ENCODE measurements around the gene SUSD3.

DNA sequence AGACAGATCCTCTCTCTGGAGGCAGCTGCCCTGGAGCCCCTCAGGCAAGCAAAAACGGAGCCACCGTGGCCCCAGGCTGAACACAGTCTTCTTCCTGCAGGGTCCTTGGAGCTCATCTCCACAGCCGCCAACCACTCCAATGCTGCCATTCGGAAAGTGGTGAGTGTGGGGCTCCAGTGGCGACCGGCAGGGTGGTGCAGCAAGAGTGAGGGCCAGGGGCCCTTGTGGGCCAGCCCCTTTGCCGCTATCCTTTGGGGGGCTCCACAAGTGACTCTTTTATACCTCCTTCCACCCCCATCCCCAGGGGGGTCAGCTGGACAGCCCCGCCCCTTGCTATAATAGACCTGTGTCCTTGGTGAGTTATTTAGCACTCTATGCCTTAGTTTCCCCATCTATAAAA is 47.4 kb upstream of the SUSD3 start:
- TF ChIP-seq, protein P1, sequence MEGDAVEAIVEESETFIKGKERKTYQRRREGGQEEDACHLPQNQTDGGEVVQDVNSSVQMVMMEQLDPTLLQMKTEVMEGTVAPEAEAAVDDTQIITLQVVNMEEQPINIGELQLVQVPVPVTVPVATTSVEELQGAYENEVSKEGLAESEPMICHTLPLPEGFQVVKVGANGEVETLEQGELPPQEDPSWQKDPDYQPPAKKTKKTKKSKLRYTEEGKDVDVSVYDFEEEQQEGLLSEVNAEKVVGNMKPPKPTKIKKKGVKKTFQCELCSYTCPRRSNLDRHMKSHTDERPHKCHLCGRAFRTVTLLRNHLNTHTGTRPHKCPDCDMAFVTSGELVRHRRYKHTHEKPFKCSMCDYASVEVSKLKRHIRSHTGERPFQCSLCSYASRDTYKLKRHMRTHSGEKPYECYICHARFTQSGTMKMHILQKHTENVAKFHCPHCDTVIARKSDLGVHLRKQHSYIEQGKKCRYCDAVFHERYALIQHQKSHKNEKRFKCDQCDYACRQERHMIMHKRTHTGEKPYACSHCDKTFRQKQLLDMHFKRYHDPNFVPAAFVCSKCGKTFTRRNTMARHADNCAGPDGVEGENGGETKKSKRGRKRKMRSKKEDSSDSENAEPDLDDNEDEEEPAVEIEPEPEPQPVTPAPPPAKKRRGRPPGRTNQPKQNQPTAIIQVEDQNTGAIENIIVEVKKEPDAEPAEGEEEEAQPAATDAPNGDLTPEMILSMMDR (IDR thresholded peaks at IDR 0.05; ENCODE audit: low read depth, low read length, poor library complexity, severe bottlenecking): no peak
- no peak for TF ChIP-seq EZH2phosphoT487 (IDR thresholded peaks at IDR 0.05; ENCODE audit: borderline replicate concordance, low read length)
